Vagina (tissue), 2 donors: ENCODE data around the gene APCDD1. TPM values are rescaled to one million over a fixed set of nuclear protein-coding genes. Genes with fewer than 3 reads are reported as not detected.

Source experiments
- DNase-seq, 2 donors: peaks; one replicate each; pipeline ENCODE4 v3.0.0-alpha.2; 2017; ENCODE audit errors: extremely low spot score in 2 of 2
- H3K27ac ChIP-seq: fragments of 200-600 bp; sonication (generic); one replicate; pipeline ENCODE4 v1.5.1; 2019
- H3K27me3 ChIP-seq: fragments of 200-600 bp; sonication (generic); one replicate; pipeline ENCODE4 v1.5.1; 2019
- H3K36me3 ChIP-seq, 2 donors: fragments of 200-600 bp; sonication (generic); one replicate each; pipeline ENCODE4 v1.5.1; 2017 to 2019
- H3K4me1 ChIP-seq: fragments of 200-600 bp; sonication (generic); one replicate; pipeline ENCODE4 v1.5.1; 2019
- H3K4me3 ChIP-seq, 2 donors: fragments of 200-600 bp; sonication (generic); 1 replicate in 1 of 2; 2 replicates in 1 of 2; pipeline ENCODE4 v1.5.1; 2016 to 2019
- H3K9me3 ChIP-seq: fragments of 200-600 bp; sonication (generic); one replicate; pipeline ENCODE4 v1.5.1; 2019
- CTCF ChIP-seq, 3 experiments: fragments of 450-650 bp in 2 of 3; fragments of 200-600 bp in 1 of 3; sonication (generic) in 1 of 3; IDR thresholded peaks; one replicate each; pipeline ENCODE4 v1.5.1; 2017 to 2019; ENCODE audit warnings: antibody characterized with exemption in 3 of 3, mild to moderate bottlenecking in 2 of 3, moderate library complexity in 2 of 3
- POLR2A ChIP-seq, 2 donors: fragments of 450-650 bp; IDR thresholded peaks; one replicate each; pipeline ENCODE4 v1.6.1; 2017; ENCODE audit warnings: antibody characterized with exemption in 2 of 2, mild to moderate bottlenecking in 2 of 2, moderate library complexity in 2 of 2
- POLR2AphosphoS5 ChIP-seq, 2 donors: sonication (generic); formaldehyde crosslinking; IDR thresholded peaks; one replicate each; pipeline ENCODE4 v1.9.0; 2017; ENCODE audit warnings: antibody characterized with exemption in 2 of 2, mild to moderate bottlenecking in 2 of 2, low read depth in 1 of 2; ENCODE audit not compliant: insufficient read depth in 1 of 2
- intact Hi-C: fragments of 100-400 bp; cut with DNase I; formaldehyde crosslinking; loops from one replicate; pipeline ENCODE4 v1.15.1; 2023
- total RNA-seq: library from RNA; depleted of rRNA; stranded (reverse); fragments of >200 nt; gene quantifications from one replicate; pipeline ENCODE4 v1.2.3, GENCODE V29; 2016

Gene APCDD1
- total RNA-seq, 1 donor from 2014 or later, result 110 TPM

- no peak for TF ChIP-seq POLR2AphosphoS5 (IDR thresholded peaks at IDR 0.05; ENCODE audit: insufficient read depth in 1 of 2, low read depth in 1 of 2)
- TF ChIP-seq POLR2A (IDR thresholded peaks at IDR 0.05), result no peak
- TF ChIP-seq CTCF (IDR thresholded peaks at IDR 0.05), result no peak
- peaks cover 4% of the 10 kb centered on the region for H3K4me1 ChIP-seq
Observed at GRCh38 chr18:10465174-10465939, 10.9 kb downstream of the APCDD1 start.

DNA sequence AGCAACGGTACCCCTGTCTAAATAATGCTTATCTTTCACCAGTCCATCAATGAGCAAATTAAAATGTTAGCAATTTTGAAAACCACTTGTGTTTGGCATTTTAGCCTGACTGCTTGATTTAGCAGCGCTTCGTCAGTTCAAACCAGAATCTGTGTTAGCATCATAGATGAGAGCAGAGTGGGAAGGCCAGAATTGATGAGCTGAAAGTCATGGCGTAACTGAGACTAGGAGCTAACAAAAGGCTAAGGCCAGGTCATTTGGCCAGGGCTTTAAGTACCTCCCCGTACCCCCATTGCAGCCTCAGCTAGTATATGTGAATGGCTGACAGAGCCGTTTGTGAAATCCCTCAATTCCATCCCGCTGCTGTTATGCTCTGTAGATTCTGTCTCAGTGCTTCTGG is 16.0 kb downstream of the APCDD1 start:
- Histone ChIP-seq H3K36me3 (peaks cover 4 to 11% of the 10 kb centered on the region in 2 donors), H3K27ac (no peak overlapping the region), H3K9me3 (no peaks in the 10 kb centered on the region), H3K27me3 (no peaks in the 10 kb centered on the region), H3K4me1 (peaks cover under 1% of the 10 kb centered on the region), H3K4me3 (no peak overlapping the region)
- intact Hi-C loops, result no loop called here
- DNase-seq, result no peak
- TF ChIP-seq POLR2AphosphoS5 (IDR thresholded peaks at IDR 0.05; ENCODE audit: insufficient read depth in 1 of 2, low read depth in 1 of 2) (no peak), POLR2A (IDR thresholded peaks at IDR 0.05) (no peak), CTCF (IDR thresholded peaks at IDR 0.05) (no peak)

More at GRCh38 chr18:10465174-10465939, 10.9 kb downstream of the APCDD1 start:
- no peak for DNase-seq
- no peak overlapping the region for H3K4me3 ChIP-seq
- no peaks in the 10 kb centered on the region for H3K9me3 ChIP-seq
- intact Hi-C loops, result no loop called here
- no peak overlapping the region for H3K27ac ChIP-seq
- no peaks in the 10 kb centered on the region for H3K27me3 ChIP-seq
- H3K36me3 ChIP-seq, result no peaks in the 10 kb centered on the region

- TF ChIP-seq POLR2AphosphoS5 (IDR thresholded peaks at IDR 0.05; ENCODE audit: insufficient read depth in 1 of 2, low read depth in 1 of 2) (no peak), CTCF (IDR thresholded peaks at IDR 0.05) (no peak), POLR2A (IDR thresholded peaks at IDR 0.05) (no peak)
- peaks cover 12% of the 10 kb centered on the region for H3K4me1 ChIP-seq
- intact Hi-C loops, result no loop called here
Observed at GRCh38 chr18:10471574-10471973, 17.1 kb downstream of the APCDD1 start.

GRCh38 chr18:10473132-10473531 is 18.7 kb downstream of the APCDD1 start:
- peaks cover 27% of the 10 kb centered on the region for H3K4me1 ChIP-seq
- no peak overlapping the region for H3K27ac ChIP-seq
- no peaks in the 10 kb centered on the region for H3K27me3 ChIP-seq
- intact Hi-C loops, result no loop called here
- DNase-seq, result no peak
- no peak for TF ChIP-seq POLR2A (IDR thresholded peaks at IDR 0.05)
- TF ChIP-seq CTCF (IDR thresholded peaks at IDR 0.05), result no peak
- TF ChIP-seq POLR2AphosphoS5 (IDR thresholded peaks at IDR 0.05; ENCODE audit: insufficient read depth in 1 of 2, low read depth in 1 of 2), result no peak
- no peaks in the 10 kb centered on the region for H3K9me3 ChIP-seq
- no peak overlapping the region for H3K4me3 ChIP-seq
- H3K36me3 ChIP-seq, result peaks cover 4 to 11% of the 10 kb centered on the region in 2 donors

More at GRCh38 chr18:10471574-10471973, 17.1 kb downstream of the APCDD1 start:
- peaks cover 4 to 11% of the 10 kb centered on the region in 2 donors for H3K36me3 ChIP-seq
- no peak overlapping the region for H3K27ac ChIP-seq
- DNase-seq, result no peak
- no peaks in the 10 kb centered on the region for H3K9me3 ChIP-seq
- no peaks in the 10 kb centered on the region for H3K27me3 ChIP-seq
- no peak overlapping the region for H3K4me3 ChIP-seq

DNA sequence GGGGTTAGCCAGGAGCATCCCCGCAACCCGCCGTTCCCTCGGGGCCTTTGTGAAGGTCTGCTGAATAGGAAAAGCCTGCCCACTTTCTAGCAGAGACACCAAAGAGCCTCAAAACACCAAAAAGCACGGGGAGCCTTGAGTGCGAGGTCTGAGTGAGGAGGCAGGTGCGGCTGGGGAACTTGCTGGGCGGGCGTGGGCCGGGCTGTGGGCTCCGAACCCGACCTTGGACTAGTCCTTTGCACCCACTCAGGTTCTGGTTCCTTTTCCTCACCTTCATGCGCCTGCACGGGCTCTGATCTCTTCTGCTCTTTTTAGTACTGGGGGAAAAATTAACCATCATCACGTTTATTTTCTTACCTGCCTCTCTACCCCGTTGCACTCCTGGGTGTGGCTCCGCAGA is 19.9 kb downstream of the APCDD1 start:
- intact Hi-C loops, result no loop called here
- H3K4me3 ChIP-seq, result no peak overlapping the region
- TF ChIP-seq CTCF (IDR thresholded peaks at IDR 0.05) (no peak), POLR2A (IDR thresholded peaks at IDR 0.05) (no peak), POLR2AphosphoS5 (IDR thresholded peaks at IDR 0.05; ENCODE audit: insufficient read depth in 1 of 2, low read depth in 1 of 2) (no peak)
- H3K36me3 ChIP-seq, result peaks cover 4 to 11% of the 10 kb centered on the region in 2 donors
- H3K4me1 ChIP-seq, result peaks cover 27% of the 10 kb centered on the region
- no peaks in the 10 kb centered on the region for H3K27me3 ChIP-seq
- H3K27ac ChIP-seq, result no peak overlapping the region
- no peak for DNase-seq
- H3K9me3 ChIP-seq, result no peaks in the 10 kb centered on the region
